ENCODE measurements around the gene GPR37L1. TPM values are rescaled to one million over a fixed set of nuclear protein-coding genes. Genes with fewer than 3 reads are reported as not detected.

GPR37L1 gene, protein sequence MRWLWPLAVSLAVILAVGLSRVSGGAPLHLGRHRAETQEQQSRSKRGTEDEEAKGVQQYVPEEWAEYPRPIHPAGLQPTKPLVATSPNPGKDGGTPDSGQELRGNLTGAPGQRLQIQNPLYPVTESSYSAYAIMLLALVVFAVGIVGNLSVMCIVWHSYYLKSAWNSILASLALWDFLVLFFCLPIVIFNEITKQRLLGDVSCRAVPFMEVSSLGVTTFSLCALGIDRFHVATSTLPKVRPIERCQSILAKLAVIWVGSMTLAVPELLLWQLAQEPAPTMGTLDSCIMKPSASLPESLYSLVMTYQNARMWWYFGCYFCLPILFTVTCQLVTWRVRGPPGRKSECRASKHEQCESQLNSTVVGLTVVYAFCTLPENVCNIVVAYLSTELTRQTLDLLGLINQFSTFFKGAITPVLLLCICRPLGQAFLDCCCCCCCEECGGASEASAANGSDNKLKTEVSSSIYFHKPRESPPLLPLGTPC
- not detected for total RNA-seq

GRCh38 chr1:202122639-202123335 lies at the start of gene GPR37L1:
TSS of gene GPR37L1 (plus strand) at chr1:202122917. CDS start at chr1:202122964, 47 bp downstream.
- ChIA-PET CTCF (interaction anchor here (1.5 kb wide), 1 partner anchor 13 kb away, joined by 4 read pairs; no protein-coding TSS in a partner anchor), POLR2A (no interaction called here)

GRCh38 chr1:202073206-202073605 lies 49.5 kb upstream of the GPR37L1 start:
- ATAC-seq = no peak
- DNase-seq = no peak
- POLR2A ChIA-PET = no interaction called here
- Mint-ChIP-seq H3K27me3 (ENCODE audit: low read depth) (no peaks in the 10 kb centered on the region), H3K27ac (no peak overlapping the region), H3K36me3 (ENCODE audit: low read depth) (no peaks in the 10 kb centered on the region), H3K9me3 (ENCODE audit: insufficient read depth) (no peaks in the 10 kb centered on the region), H3K4me1 (ENCODE audit: low read depth) (no peaks in the 10 kb centered on the region), H3K4me3 (no peak overlapping the region)
- CTCF ChIA-PET = no interaction called here

More at GRCh38 chr1:202122639-202123335, at the start of gene GPR37L1:
- no peaks in the 10 kb centered on the region for H3K9me3 Mint-ChIP-seq (ENCODE audit: insufficient read depth)
- no peaks in the 10 kb centered on the region for H3K36me3 Mint-ChIP-seq (ENCODE audit: low read depth)
- no peak within 1 kb of the TSS for H3K27ac Mint-ChIP-seq
- H3K27me3 Mint-ChIP-seq (ENCODE audit: low read depth) = peaks cover 9% of the 10 kb centered on the region
- H3K4me1 Mint-ChIP-seq (ENCODE audit: low read depth) = no peaks in the 10 kb centered on the region
- ATAC-seq (no peak), DNase-seq (no peak)
- no peak within 1 kb of the TSS for H3K4me3 Mint-ChIP-seq

- no peak for ATAC-seq
- CTCF ChIA-PET = no interaction called here
- H3K4me1 Mint-ChIP-seq (ENCODE audit: low read depth) = no peaks in the 10 kb centered on the region
Observed at GRCh38 chr1:202074985-202075384, 47.7 kb upstream of the GPR37L1 start.

DNA sequence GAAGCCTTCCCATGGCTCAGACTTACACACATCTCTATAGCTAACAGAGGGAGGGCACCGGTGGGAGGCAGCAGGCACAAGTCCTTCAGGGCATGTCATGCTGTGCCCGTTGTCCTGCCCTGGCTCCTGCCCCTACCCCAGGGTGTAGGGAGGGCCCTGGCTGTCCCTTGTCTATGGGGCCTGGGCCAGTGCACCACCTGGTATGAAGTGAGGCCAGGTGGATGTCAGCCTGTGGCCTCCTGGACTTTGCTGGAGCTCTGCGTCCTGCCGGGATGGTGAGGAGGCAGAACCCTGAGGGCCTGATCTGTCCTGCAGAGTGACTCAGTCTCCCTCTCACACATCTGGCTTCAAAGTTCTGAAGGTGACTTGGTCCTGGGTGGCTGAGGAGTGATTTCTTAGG lies 47.3 kb upstream of the GPR37L1 start:
- ATAC-seq (no peak), DNase-seq (no peak)
- ChIA-PET CTCF (no interaction called here), POLR2A (no interaction called here)
- no peaks in the 10 kb centered on the region for H3K9me3 Mint-ChIP-seq (ENCODE audit: insufficient read depth)
- no peak overlapping the region for H3K27ac Mint-ChIP-seq
- H3K4me3 Mint-ChIP-seq = no peak overlapping the region
- H3K36me3 Mint-ChIP-seq (ENCODE audit: low read depth) = no peaks in the 10 kb centered on the region
- no peaks in the 10 kb centered on the region for H3K4me1 Mint-ChIP-seq (ENCODE audit: low read depth)
- no peaks in the 10 kb centered on the region for H3K27me3 Mint-ChIP-seq (ENCODE audit: low read depth)

More at GRCh38 chr1:202074985-202075384, 47.7 kb upstream of the GPR37L1 start:
- H3K9me3 Mint-ChIP-seq (ENCODE audit: insufficient read depth) = no peaks in the 10 kb centered on the region
- H3K4me3 Mint-ChIP-seq = no peak overlapping the region
- H3K27ac Mint-ChIP-seq = no peak overlapping the region
- H3K36me3 Mint-ChIP-seq (ENCODE audit: low read depth) = no peaks in the 10 kb centered on the region
- POLR2A ChIA-PET = no interaction called here
- no peak for DNase-seq
- no peaks in the 10 kb centered on the region for H3K27me3 Mint-ChIP-seq (ENCODE audit: low read depth)

- H3K27me3 Mint-ChIP-seq (ENCODE audit: low read depth) = no peaks in the 10 kb centered on the region
- CTCF ChIA-PET = no interaction called here
- no peak for ATAC-seq
Observed at GRCh38 chr1:202076050-202076511, 46.6 kb upstream of the GPR37L1 start.

GRCh38 chr1:202078241-202078640 lies 44.5 kb upstream of the GPR37L1 start:
- Mint-ChIP-seq H3K27me3 (ENCODE audit: low read depth) (no peaks in the 10 kb centered on the region), H3K4me1 (ENCODE audit: low read depth) (no peaks in the 10 kb centered on the region), H3K27ac (no peak overlapping the region), H3K36me3 (ENCODE audit: low read depth) (no peaks in the 10 kb centered on the region), H3K9me3 (ENCODE audit: insufficient read depth) (no peaks in the 10 kb centered on the region), H3K4me3 (no peak overlapping the region)
- no peak for ATAC-seq
- DNase-seq = no peak
- ChIA-PET CTCF (no interaction called here), POLR2A (no interaction called here)

More at GRCh38 chr1:202076050-202076511, 46.6 kb upstream of the GPR37L1 start:
- POLR2A ChIA-PET = no interaction called here
- no peak overlapping the region for H3K27ac Mint-ChIP-seq
- H3K4me1 Mint-ChIP-seq (ENCODE audit: low read depth) = no peaks in the 10 kb centered on the region
- H3K4me3 Mint-ChIP-seq = no peak overlapping the region
- no peak for DNase-seq
- no peaks in the 10 kb centered on the region for H3K36me3 Mint-ChIP-seq (ENCODE audit: low read depth)
- no peaks in the 10 kb centered on the region for H3K9me3 Mint-ChIP-seq (ENCODE audit: insufficient read depth)

- Mint-ChIP-seq H3K27me3 (ENCODE audit: low read depth) (no peaks in the 10 kb centered on the region), H3K27ac (no peak overlapping the region)
- CTCF ChIA-PET = no interaction called here
Observed at GRCh38 chr1:202081992-202082391, 40.7 kb upstream of the GPR37L1 start.

DNA sequence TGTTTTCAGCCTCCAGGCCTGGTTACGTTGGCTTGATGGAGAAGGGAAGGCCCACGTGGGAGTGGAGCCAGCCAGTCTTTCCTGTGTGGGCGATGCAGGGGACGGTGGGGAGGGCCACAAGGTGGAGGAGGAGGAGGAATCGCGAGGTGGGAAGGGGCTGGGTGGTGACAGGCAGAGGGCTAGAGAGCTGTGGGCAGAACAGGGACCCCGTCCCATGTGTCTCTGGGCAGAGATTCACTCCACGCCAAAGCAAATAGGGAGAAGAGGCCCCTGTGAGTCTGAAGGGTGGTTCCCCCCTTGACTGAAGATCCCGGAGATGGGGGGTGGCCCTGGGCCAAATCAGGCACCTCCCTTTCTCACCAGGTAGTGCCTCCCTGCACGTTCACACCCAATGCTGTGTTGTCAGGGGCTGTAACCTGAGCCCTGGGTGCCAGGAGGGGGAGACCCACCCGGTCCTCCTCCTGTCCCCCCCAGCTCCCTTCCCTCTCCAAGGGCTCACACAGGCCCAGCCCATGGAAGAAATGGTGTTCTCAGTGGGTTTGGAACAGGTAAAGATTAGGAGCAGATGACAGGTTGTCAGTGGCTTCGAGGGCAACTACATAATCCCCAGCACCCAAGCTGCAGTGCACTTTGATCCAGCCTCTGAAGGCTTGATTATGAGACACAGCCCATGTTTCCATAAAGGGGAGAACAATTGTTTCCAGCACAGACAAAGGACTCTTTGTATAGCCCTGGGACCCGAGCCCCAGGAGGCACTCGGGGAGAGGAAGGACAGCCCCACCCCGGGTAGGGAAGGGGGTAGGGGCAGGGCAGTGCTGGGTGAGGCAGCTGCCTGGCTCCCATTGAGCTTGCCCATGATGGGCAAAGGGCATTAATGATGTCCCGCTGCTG lies 37.7 kb upstream of the GPR37L1 start:
- DNase-seq = no peak
- no peak overlapping the region for H3K4me3 Mint-ChIP-seq
- H3K36me3 Mint-ChIP-seq (ENCODE audit: low read depth) = no peaks in the 10 kb centered on the region
- no peak overlapping the region for H3K27ac Mint-ChIP-seq
- ChIA-PET CTCF (no interaction called here), POLR2A (no interaction called here)
- no peaks in the 10 kb centered on the region for H3K9me3 Mint-ChIP-seq (ENCODE audit: insufficient read depth)
- no peak for ATAC-seq
- H3K4me1 Mint-ChIP-seq (ENCODE audit: low read depth) = no peaks in the 10 kb centered on the region
- no peaks in the 10 kb centered on the region for H3K27me3 Mint-ChIP-seq (ENCODE audit: low read depth)

More at GRCh38 chr1:202081992-202082391, 40.7 kb upstream of the GPR37L1 start:
- no peak for ATAC-seq
- POLR2A ChIA-PET = no interaction called here
- no peaks in the 10 kb centered on the region for H3K9me3 Mint-ChIP-seq (ENCODE audit: insufficient read depth)
- no peak overlapping the region for H3K4me3 Mint-ChIP-seq
- no peaks in the 10 kb centered on the region for H3K4me1 Mint-ChIP-seq (ENCODE audit: low read depth)
- DNase-seq = no peak
- H3K36me3 Mint-ChIP-seq (ENCODE audit: low read depth) = no peaks in the 10 kb centered on the region

GRCh38 chr1:202085682-202086373 lies 36.9 kb upstream of the GPR37L1 start:
- H3K4me3 Mint-ChIP-seq = no peak overlapping the region
- no peaks in the 10 kb centered on the region for H3K9me3 Mint-ChIP-seq (ENCODE audit: insufficient read depth)
- no peak overlapping the region for H3K27ac Mint-ChIP-seq
- no peak for DNase-seq
- H3K27me3 Mint-ChIP-seq (ENCODE audit: low read depth) = peaks cover under 1% of the 10 kb centered on the region
- ATAC-seq = no peak
- H3K36me3 Mint-ChIP-seq (ENCODE audit: low read depth) = no peaks in the 10 kb centered on the region
- no peaks in the 10 kb centered on the region for H3K4me1 Mint-ChIP-seq (ENCODE audit: low read depth)
- CTCF ChIA-PET = no interaction called here
- POLR2A ChIA-PET = no interaction called here

DNA sequence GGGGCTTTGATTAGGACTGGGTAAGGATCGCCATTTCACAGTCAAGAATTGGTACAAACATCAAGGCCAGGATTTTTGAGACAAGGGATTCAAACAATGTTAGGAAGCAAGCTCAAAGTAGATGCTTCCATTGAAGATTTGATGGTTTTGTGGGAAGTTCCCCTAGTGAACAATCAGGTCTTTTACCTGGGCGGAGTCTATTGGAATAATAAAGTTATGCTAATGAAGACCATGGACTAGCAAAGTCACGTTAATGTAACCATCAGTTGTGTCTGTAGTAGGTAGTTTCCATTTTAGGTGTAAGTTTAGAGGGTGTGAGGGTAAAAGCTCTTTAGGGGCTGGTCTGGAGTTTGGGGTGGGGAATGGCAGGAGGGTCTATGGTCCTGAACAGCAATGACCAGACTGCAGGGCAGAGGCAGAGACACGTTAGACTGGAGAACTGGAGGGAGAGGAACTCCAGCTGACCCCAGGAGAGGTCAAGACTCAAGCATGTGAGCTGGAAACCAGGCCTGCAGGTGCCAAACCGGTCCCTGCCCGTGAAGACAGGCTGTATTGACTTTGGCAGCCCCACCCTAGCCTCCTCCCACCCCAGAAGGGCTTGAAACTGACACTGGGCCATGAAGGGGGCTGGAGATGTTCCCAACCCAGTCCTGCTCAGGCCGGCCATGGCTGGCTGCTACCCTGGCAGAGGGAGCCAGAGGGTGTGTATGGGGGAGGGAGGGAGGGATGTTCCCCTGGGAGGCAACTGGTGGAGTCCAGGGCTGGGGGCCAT lies 36.0 kb upstream of the GPR37L1 start:
- ChIA-PET CTCF (no interaction called here), POLR2A (interaction anchor here (0.6 kb wide), 1 partner anchor 9 kb away, joined by 3 read pairs; no protein-coding TSS in a partner anchor)
- peaks cover 2% of the 10 kb centered on the region for H3K27me3 Mint-ChIP-seq (ENCODE audit: low read depth)
- no peaks in the 10 kb centered on the region for H3K36me3 Mint-ChIP-seq (ENCODE audit: low read depth)
- ATAC-seq (no peak), DNase-seq (no peak)
- H3K9me3 Mint-ChIP-seq (ENCODE audit: insufficient read depth) = no peaks in the 10 kb centered on the region
- no peak overlapping the region for H3K27ac Mint-ChIP-seq
- H3K4me1 Mint-ChIP-seq (ENCODE audit: low read depth) = no peaks in the 10 kb centered on the region
- no peak overlapping the region for H3K4me3 Mint-ChIP-seq

DNA sequence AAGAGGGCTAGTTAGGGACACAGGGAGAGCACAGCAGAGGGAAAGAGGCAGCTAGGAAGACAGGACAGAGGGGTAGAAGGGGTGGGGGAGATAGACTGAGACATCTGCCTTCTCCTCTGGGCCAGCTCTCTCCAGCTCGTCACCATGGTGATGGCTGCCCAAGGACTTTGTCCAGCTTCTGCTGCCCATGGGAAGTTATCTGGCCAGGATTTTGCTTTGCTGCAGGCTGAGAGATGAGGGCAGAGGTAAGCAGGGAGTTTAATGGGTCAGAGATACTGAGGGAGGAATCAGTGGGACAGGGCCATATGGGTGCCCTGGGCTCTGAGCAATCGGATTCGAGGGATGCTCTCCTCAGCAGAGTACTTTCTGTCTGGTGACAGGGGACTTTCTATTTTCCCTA lies 34.5 kb upstream of the GPR37L1 start:
- no peaks in the 10 kb centered on the region for H3K4me1 Mint-ChIP-seq (ENCODE audit: low read depth)
- no peaks in the 10 kb centered on the region for H3K36me3 Mint-ChIP-seq (ENCODE audit: low read depth)
- DNase-seq (no peak), ATAC-seq (no peak)
- POLR2A ChIA-PET = no interaction called here
- H3K27me3 Mint-ChIP-seq (ENCODE audit: low read depth) = peaks cover 2% of the 10 kb centered on the region
- no peak overlapping the region for H3K27ac Mint-ChIP-seq
- CTCF ChIA-PET = interaction anchor here (1.9 kb wide), 1 partner anchor 47 kb away, joined by 5 read pairs; no protein-coding TSS in a partner anchor
- H3K4me3 Mint-ChIP-seq = no peak overlapping the region
- no peaks in the 10 kb centered on the region for H3K9me3 Mint-ChIP-seq (ENCODE audit: insufficient read depth)
